Vagina (tissue), 2 donors: ENCODE results near the gene COX6A2. TPM values are rescaled to one million over a fixed set of nuclear protein-coding genes. Genes with fewer than 3 reads are reported as not detected.
A peak's percentile ranks its signal among the peaks of the same experiment; 100 is the strongest.

Source experiments
- DNase-seq, 2 donors: peaks; one replicate each; pipeline ENCODE4 v3.0.0-alpha.2; 2017; ENCODE audit errors: extremely low spot score in 2 of 2
- H3K27ac ChIP-seq: fragments of 200-600 bp; sonication (generic); one replicate; pipeline ENCODE4 v1.5.1; 2019
- H3K27me3 ChIP-seq: fragments of 200-600 bp; sonication (generic); one replicate; pipeline ENCODE4 v1.5.1; 2019
- H3K36me3 ChIP-seq, 2 donors: fragments of 200-600 bp; sonication (generic); one replicate each; pipeline ENCODE4 v1.5.1; 2017 to 2019
- H3K4me1 ChIP-seq: fragments of 200-600 bp; sonication (generic); one replicate; pipeline ENCODE4 v1.5.1; 2019
- H3K4me3 ChIP-seq, 2 donors: fragments of 200-600 bp; sonication (generic); 1 replicate in 1 of 2; 2 replicates in 1 of 2; pipeline ENCODE4 v1.5.1; 2016 to 2019
- H3K9me3 ChIP-seq: fragments of 200-600 bp; sonication (generic); one replicate; pipeline ENCODE4 v1.5.1; 2019
- POLR2A ChIP-seq, 2 donors: fragments of 450-650 bp; IDR thresholded peaks; one replicate each; pipeline ENCODE4 v1.6.1; 2017; ENCODE audit warnings: antibody characterized with exemption in 2 of 2, mild to moderate bottlenecking in 2 of 2, moderate library complexity in 2 of 2
- POLR2AphosphoS5 ChIP-seq, 2 donors: sonication (generic); formaldehyde crosslinking; IDR thresholded peaks; one replicate each; pipeline ENCODE4 v1.9.0; 2017; ENCODE audit warnings: antibody characterized with exemption in 2 of 2, mild to moderate bottlenecking in 2 of 2, low read depth in 1 of 2; ENCODE audit not compliant: insufficient read depth in 1 of 2
- intact Hi-C: fragments of 100-400 bp; cut with DNase I; formaldehyde crosslinking; loops from one replicate; pipeline ENCODE4 v1.15.1; 2023
- total RNA-seq: library from RNA; depleted of rRNA; stranded (reverse); fragments of >200 nt; gene quantifications from one replicate; pipeline ENCODE4 v1.2.3, GENCODE V29; 2016
- TF ChIP-seq, protein P1 (sequence below), 3 experiments: fragments of 450-650 bp in 2 of 3; fragments of 200-600 bp in 1 of 3; sonication (generic) in 1 of 3; IDR thresholded peaks; one replicate each; pipeline ENCODE4 v1.5.1; 2017 to 2019; ENCODE audit warnings: antibody characterized with exemption in 3 of 3, mild to moderate bottlenecking in 2 of 3, moderate library complexity in 2 of 3

COX6A2 gene
- not detected for total RNA-seq

DNA sequence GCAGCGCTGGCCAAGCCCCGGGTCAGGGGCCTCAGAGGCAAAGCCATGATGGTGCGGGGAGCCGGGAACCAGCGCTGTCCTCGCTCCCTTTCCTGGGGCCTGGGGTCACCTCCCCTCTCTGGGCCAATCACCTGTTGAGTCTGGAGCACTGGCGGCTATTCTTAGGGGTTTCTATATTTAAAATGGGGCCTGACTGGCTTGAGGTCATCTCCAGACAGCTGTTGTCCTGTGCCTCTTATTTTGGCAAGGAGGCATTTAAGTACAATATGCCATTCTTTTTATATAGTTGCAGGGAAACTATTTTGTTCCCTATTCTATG lies at the start of gene COX6A2:
Gene COX6A2 (minus strand): TSS at position 82 of the 319 bp plus-strand sequence. CDS start 35 bp downstream, at position 47.
- H3K27me3 ChIP-seq = no peaks in the 10 kb centered on the region
- peak within 1 kb of the TSS; percentile 39 to 48 for H3K4me3 ChIP-seq
- intact Hi-C loops = no loop called here
- no peak within 1 kb of the TSS for H3K27ac ChIP-seq
- H3K4me1 ChIP-seq = peaks cover 5% of the 10 kb centered on the region
- TF ChIP-seq, protein P1, sequence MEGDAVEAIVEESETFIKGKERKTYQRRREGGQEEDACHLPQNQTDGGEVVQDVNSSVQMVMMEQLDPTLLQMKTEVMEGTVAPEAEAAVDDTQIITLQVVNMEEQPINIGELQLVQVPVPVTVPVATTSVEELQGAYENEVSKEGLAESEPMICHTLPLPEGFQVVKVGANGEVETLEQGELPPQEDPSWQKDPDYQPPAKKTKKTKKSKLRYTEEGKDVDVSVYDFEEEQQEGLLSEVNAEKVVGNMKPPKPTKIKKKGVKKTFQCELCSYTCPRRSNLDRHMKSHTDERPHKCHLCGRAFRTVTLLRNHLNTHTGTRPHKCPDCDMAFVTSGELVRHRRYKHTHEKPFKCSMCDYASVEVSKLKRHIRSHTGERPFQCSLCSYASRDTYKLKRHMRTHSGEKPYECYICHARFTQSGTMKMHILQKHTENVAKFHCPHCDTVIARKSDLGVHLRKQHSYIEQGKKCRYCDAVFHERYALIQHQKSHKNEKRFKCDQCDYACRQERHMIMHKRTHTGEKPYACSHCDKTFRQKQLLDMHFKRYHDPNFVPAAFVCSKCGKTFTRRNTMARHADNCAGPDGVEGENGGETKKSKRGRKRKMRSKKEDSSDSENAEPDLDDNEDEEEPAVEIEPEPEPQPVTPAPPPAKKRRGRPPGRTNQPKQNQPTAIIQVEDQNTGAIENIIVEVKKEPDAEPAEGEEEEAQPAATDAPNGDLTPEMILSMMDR (IDR thresholded peaks at IDR 0.05) = no peak
- TF ChIP-seq POLR2A (IDR thresholded peaks at IDR 0.05) = no peak
- no peak for TF ChIP-seq POLR2AphosphoS5 (IDR thresholded peaks at IDR 0.05; ENCODE audit: insufficient read depth in 1 of 2, low read depth in 1 of 2)
- no peaks in the 10 kb centered on the region for H3K9me3 ChIP-seq
- DNase-seq = no peak
- H3K36me3 ChIP-seq = no peaks in the 10 kb centered on the region

DNA sequence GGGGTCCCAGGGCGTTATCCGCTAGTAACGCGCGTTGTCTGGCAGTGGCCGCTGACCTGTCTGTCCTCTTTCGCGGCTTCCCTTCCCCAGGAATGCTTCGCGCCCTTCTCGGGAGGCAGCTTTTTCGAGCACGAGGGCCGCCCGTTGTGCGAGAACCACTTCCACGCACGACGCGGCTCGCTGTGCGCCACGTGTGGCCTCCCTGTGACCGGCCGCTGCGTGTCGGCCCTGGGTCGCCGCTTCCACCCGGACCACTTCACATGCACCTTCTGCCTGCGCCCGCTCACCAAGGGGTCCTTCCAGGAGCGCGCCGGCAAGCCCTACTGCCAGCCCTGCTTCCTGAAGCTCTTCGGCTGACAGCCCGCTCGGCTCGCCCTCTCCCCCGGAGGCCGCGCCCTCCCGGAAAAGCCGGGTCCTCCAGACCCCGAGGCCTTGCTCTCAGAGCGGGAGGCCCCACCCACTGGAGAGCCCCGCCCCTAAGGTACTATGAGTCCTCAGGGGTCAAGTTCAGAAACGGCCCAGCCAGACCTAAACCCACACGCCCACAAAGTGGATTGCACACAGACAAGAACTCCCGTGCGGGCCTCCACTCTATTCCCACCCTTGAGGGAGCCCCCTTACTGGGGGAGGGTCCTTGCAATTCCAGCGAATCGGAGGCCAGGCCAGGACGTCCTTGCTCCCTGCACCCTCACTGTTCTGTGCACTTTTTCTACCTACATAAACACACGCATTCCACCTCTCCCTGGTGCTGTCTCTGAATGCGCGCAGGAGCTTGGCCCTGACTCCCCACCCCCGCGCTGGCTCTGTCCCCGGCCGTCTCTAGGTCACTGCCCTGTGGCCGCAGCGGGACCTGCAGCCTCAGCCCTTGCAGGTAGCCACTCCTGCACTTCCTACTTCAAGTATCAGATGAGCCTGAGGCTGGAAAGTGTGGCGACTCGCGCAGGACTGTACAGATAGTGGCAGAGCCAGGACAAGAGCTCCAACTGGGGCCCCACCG lies 49.4 kb upstream of the COX6A2 start:
- peaks cover 0 to 46% of the 10 kb centered on the region in 2 donors for H3K36me3 ChIP-seq
- peaks cover 26% of the 10 kb centered on the region for H3K4me1 ChIP-seq
- H3K27me3 ChIP-seq = no peaks in the 10 kb centered on the region
- intact Hi-C loops = no loop called here
- peak overlapping the region in 1 of 2 donors; percentile 19 for H3K4me3 ChIP-seq
- no peak overlapping the region for H3K27ac ChIP-seq
- no peak for DNase-seq
- TF ChIP-seq POLR2AphosphoS5 (IDR thresholded peaks at IDR 0.05; ENCODE audit: insufficient read depth in 1 of 2, low read depth in 1 of 2) = no peak
- H3K9me3 ChIP-seq = no peaks in the 10 kb centered on the region

DNA sequence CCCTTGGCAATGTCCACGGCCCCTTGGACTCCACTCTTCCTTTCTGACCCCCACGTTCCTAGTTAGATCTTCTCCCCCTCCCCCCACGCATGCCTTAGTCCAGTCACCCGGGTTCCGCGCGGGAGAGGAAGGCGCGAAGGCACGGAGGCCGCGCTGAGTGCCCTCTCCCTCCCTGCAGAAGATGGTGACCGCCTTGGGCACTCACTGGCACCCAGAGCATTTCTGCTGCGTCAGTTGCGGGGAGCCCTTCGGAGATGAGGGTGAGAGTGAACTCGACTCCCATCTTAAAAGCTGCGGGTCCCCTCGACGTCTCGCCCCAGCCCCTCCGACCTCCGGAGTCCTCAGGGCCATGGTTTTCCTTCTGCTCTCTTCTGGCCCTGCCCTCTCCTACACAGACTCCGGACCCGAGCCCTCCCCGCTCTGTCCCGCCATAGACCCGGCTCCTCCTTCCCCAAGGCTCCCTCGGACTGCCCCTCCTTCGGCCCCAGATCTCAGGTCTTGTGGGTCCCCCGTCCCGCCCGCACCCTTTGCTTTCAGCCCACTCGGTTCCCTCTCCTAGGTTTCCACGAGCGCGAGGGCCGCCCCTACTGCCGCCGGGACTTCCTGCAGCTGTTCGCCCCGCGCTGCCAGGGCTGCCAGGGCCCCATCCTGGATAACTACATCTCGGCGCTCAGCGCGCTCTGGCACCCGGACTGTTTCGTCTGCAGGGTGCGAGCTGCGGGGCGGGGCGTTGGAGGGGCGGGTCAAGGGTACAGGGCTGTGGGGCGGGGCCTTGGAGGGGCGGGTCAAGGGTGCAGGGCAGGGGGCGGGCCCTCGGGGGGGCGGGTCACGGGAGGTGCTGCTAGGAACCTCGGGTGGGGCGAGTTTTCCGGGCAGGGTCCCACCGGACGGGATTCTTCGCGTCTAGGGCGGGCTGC lies 48.4 kb upstream of the COX6A2 start:
- no peak for DNase-seq
- peaks cover 0 to 46% of the 10 kb centered on the region in 2 donors for H3K36me3 ChIP-seq
- peak in 1 of 2 donors; percentile 54 for TF ChIP-seq POLR2AphosphoS5 (IDR thresholded peaks at IDR 0.05; ENCODE audit: insufficient read depth in 1 of 2, low read depth in 1 of 2)
- no peak for TF ChIP-seq POLR2A (IDR thresholded peaks at IDR 0.05)
- H3K27ac ChIP-seq = no peak overlapping the region
- intact Hi-C loops = no loop called here
- no peaks in the 10 kb centered on the region for H3K9me3 ChIP-seq
- H3K4me3 ChIP-seq = peak overlapping the region; percentile 13 to 19
- no peaks in the 10 kb centered on the region for H3K27me3 ChIP-seq
- peaks cover 32% of the 10 kb centered on the region for H3K4me1 ChIP-seq

DNA sequence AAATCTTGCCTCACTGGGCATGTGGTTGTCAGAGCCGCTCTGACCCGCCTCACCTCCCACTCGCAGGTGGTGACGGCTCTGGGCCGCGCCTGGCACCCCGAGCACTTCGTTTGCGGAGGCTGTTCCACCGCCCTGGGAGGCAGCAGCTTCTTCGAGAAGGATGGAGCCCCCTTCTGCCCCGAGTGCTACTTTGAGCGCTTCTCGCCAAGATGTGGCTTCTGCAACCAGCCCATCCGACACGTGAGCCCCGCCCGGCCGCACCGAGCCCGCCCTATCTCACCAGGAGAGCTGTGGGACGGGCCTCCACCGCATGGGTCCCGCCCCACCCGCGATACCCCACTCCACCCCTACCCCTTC lies 47.8 kb upstream of the COX6A2 start:
- peaks cover 0 to 46% of the 10 kb centered on the region in 2 donors for H3K36me3 ChIP-seq
- no peak overlapping the region for H3K27ac ChIP-seq
- H3K9me3 ChIP-seq = no peaks in the 10 kb centered on the region
- H3K4me1 ChIP-seq = peaks cover 38% of the 10 kb centered on the region
- TF ChIP-seq POLR2A (IDR thresholded peaks at IDR 0.05) = no peak
- TF ChIP-seq POLR2AphosphoS5 (IDR thresholded peaks at IDR 0.05; ENCODE audit: insufficient read depth in 1 of 2, low read depth in 1 of 2) = no peak
- TF ChIP-seq, protein P1 (IDR thresholded peaks at IDR 0.05) = no peak
- H3K27me3 ChIP-seq = no peaks in the 10 kb centered on the region
- no peak overlapping the region for H3K4me3 ChIP-seq
- no peak for DNase-seq
- intact Hi-C loops = no loop called here

DNA sequence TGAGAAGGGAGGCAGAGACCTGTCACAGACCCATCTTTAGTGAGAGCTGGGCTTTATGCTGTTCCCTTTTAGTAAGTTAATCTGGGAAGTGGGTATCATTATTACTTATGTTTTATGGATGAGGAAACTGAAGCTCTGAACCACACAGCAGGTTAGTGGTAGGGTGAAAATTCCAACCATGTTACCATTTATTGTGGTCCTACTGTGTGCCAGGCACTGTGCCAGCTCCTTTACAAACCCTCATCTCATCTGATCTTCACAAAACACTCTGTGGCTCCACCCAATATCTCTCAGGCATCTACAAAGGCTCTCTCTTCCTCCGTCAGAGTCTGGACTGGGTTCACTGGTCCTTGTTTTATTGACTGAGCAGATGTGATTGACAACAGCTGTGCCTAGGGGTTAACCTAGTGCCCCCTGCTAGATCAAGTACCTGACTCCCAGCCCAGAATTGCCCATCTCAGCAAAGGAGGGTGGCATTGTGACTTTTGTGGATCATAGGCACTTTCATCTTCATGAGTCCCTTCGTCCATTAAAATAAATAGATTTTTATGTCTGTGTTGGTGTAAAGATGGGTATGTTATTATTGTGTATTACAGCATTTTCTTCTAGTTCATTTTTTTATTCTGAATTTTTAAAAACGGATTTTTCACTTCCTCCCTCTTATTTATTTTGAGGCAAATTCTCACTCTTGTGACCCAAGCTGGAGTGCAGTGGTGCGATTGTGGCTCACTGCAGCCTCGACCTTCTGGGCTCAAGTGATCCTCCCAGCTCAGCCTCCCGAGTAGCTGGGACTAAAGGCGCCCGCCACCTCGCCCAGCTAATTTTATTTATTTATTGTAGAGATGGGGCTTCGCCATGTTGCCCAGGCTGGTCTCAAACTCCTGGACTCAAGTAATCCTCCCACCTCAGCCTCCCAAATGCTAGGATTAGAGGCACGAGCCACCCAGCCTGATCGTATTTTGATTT lies 46.9 kb upstream of the COX6A2 start:
- peaks cover 36% of the 10 kb centered on the region for H3K4me1 ChIP-seq
- H3K27ac ChIP-seq = no peak overlapping the region
- intact Hi-C loops = loop anchor here (5.0 kb wide), 1 partner anchor 32 kb away; the partner anchor contains the start of gene RUSF1

More for the DNA sequence above, 46.9 kb upstream of the COX6A2 start:
- TF ChIP-seq, protein P1 (IDR thresholded peaks at IDR 0.05) = no peak
- TF ChIP-seq POLR2AphosphoS5 (IDR thresholded peaks at IDR 0.05; ENCODE audit: insufficient read depth in 1 of 2, low read depth in 1 of 2) (no peak), POLR2A (IDR thresholded peaks at IDR 0.05) (no peak)
- Histone ChIP-seq H3K4me3 (no peak overlapping the region), H3K27me3 (no peaks in the 10 kb centered on the region), H3K36me3 (peaks cover 0 to 46% of the 10 kb centered on the region in 2 donors), H3K9me3 (no peaks in the 10 kb centered on the region)
- DNase-seq = no peak
